Liver (tissue), 9 donors: Measurements from ENCODE around the gene SAMD1. TPM values are rescaled to one million over a fixed set of nuclear protein-coding genes. Genes with fewer than 3 reads are reported as not detected.
A peak's percentile ranks its signal among the peaks of the same experiment; 100 is the strongest.

Experiments
- DNase-seq: peaks from one replicate; pipeline ENCODE4 v3.0.0-alpha.2; 2017; ENCODE audit warnings: low spot score
- H3K27ac ChIP-seq, 2 donors: one replicate each; pipeline ENCODE4 v1.7.0; 2013; ENCODE audit warnings: inconsistent platforms in 2 of 2, low read length in 2 of 2, control low read depth in 1 of 2, low read depth in 1 of 2, mild to moderate bottlenecking in 1 of 2
- H3K27me3 ChIP-seq, 4 donors: one replicate each; pipeline versions ENCODE4 v1.6.1 to v1.7.0; 2013; ENCODE audit warnings: low read length in 3 of 4, inconsistent platforms in 1 of 4, mild to moderate bottlenecking in 1 of 4, moderate library complexity in 1 of 4; ENCODE audit not compliant: control insufficient read depth in 4 of 4, insufficient read depth in 4 of 4
- H3K36me3 ChIP-seq, 4 donors: one replicate each; pipeline versions ENCODE4 v1.6.1 to v1.7.0; 2013; ENCODE audit warnings: low read length in 3 of 4, mild to moderate bottlenecking in 3 of 4, low read depth in 1 of 4, moderate library complexity in 1 of 4; ENCODE audit not compliant: control insufficient read depth in 4 of 4, insufficient read depth in 3 of 4
- H3K4me1 ChIP-seq, 4 donors: one replicate each; pipeline versions ENCODE4 v1.6.1 to v1.7.0; 2013; ENCODE audit warnings: low read length in 3 of 4, mild to moderate bottlenecking in 3 of 4, moderate library complexity in 1 of 4; ENCODE audit not compliant: control insufficient read depth in 4 of 4, insufficient read depth in 4 of 4
- H3K4me3 ChIP-seq, 3 donors: one replicate each; pipeline versions ENCODE4 v1.6.1 to v1.7.0; 2013; ENCODE audit warnings: low read length in 3 of 3, control low read depth in 1 of 3, low read depth in 1 of 3, mild to moderate bottlenecking in 1 of 3
- H3K9ac ChIP-seq, 2 donors: one replicate each; pipeline ENCODE4 v1.7.0; 2013; ENCODE audit warnings: low read length in 2 of 2, mild to moderate bottlenecking in 2 of 2, moderate library complexity in 2 of 2, control low read depth in 1 of 2, low read depth in 1 of 2
- H3K9me3 ChIP-seq, 4 donors: one replicate each; pipeline versions ENCODE4 v1.6.1 to v1.7.0; 2013; ENCODE audit warnings: low read length in 3 of 4; ENCODE audit not compliant: control insufficient read depth in 4 of 4
- CTCF ChIP-seq: fragments of 150-350 bp; IDR thresholded peaks from 2 replicates; pipeline ENCODE4 v1.5.1; 2017; ENCODE audit warnings: improper control_type of control experiment, low read depth, low read length; ENCODE audit not compliant: missing input control
- EGR1 ChIP-seq, 2 donors: IDR thresholded peaks; 2 replicates each; pipeline ENCODE4 v1.6.1; 2016 to 2018; ENCODE audit warnings: antibody characterized with exemption in 2 of 2, low read depth in 2 of 2
- FOXA2 ChIP-seq: IDR thresholded peaks from 2 replicates; pipeline ENCODE4 v1.6.1; 2016; ENCODE audit warnings: antibody characterized with exemption
- HNF4A ChIP-seq, 2 donors: conservative IDR thresholded peaks; 2 replicates each; pipeline ENCODE4 v1.6.1; 2016; ENCODE audit warnings: antibody characterized with exemption in 2 of 2, mild to moderate bottlenecking in 2 of 2
- HNF4G ChIP-seq: IDR thresholded peaks from 2 replicates; pipeline ENCODE4 v1.6.1; 2016; ENCODE audit warnings: antibody characterized with exemption
- JUND ChIP-seq, 2 donors: IDR thresholded peaks; 2 replicates each; pipeline ENCODE4 v1.6.1; 2016; ENCODE audit warnings: antibody characterized with exemption in 2 of 2
- MAX ChIP-seq: IDR thresholded peaks from 2 replicates; pipeline ENCODE4 v1.6.1; 2016; ENCODE audit warnings: antibody characterized with exemption
- NR2F2 ChIP-seq: IDR thresholded peaks from 2 replicates; pipeline ENCODE4 v1.6.1; 2016; ENCODE audit warnings: antibody characterized with exemption
- RXRA ChIP-seq, 2 donors: IDR thresholded peaks; 2 replicates each; pipeline ENCODE4 v1.6.1; 2017 to 2018; ENCODE audit warnings: antibody characterized with exemption in 2 of 2, mild to moderate bottlenecking in 1 of 2
- SP1 ChIP-seq: IDR thresholded peaks from 2 replicates; pipeline ENCODE4 v1.6.1; 2018; ENCODE audit warnings: antibody characterized with exemption, mild to moderate bottlenecking
- TAF1 ChIP-seq: conservative IDR thresholded peaks from 2 replicates; pipeline ENCODE4 v1.6.1; 2016; ENCODE audit warnings: antibody characterized with exemption, mild to moderate bottlenecking
- YY1 ChIP-seq: IDR thresholded peaks from 2 replicates; pipeline ENCODE4 v1.6.1; 2016; ENCODE audit warnings: antibody characterized with exemption, mild to moderate bottlenecking
- ZBTB33 ChIP-seq: IDR thresholded peaks from 2 replicates; pipeline ENCODE4 v1.6.1; 2016; ENCODE audit warnings: antibody characterized with exemption
- WGBS: extraction: QIAGEN DNeasy Blood & Tissue Kit; methylation state at CpG from one replicate; pipeline ENCODE4 v1.1.7; 2013; 5-methylcytosine and 5-hydroxymethylcytosine counted together
- polyA plus RNA-seq, 2 donors: library from polyadenylated mRNA; stranded (reverse) in 1 of 2; unstranded in 1 of 2; fragments of 200-250 nt in 1 of 2; fragments of >200 nt in 1 of 2; fragmentation: Nextera tagmentation in 1 of 2; extraction: Ambion mirVana in 1 of 2; gene quantifications; one replicate each; pipeline versions ENCODE4 v1.2.1 to v1.2.3, GENCODE V29; 2013 to 2015
- total RNA-seq, 2 donors: library from RNA; depleted of rRNA; stranded (reverse); fragments of >200 nt; gene quantifications; one replicate each; pipeline ENCODE4 v1.2.3, GENCODE V29; 2014
- TF ChIP-seq, protein P1 (sequence below): IDR thresholded peaks from 2 replicates; pipeline ENCODE4 v1.6.1; 2016; ENCODE audit warnings: antibody characterized with exemption, mild to moderate bottlenecking
- TF ChIP-seq, protein P2 (sequence below): IDR thresholded peaks from 2 replicates; pipeline ENCODE4 v1.6.1; 2016; ENCODE audit warnings: antibody characterized with exemption
- donor health status: healthy.
- donor health status: healthy.
- donor health status: healthy.
- donor health status: healthy.
- donor health status: healthy.

Gene SAMD1
- total and polyA plus RNA-seq, 4 donors: 2.1 to 33.0 (median 9.0) TPM

DNA sequence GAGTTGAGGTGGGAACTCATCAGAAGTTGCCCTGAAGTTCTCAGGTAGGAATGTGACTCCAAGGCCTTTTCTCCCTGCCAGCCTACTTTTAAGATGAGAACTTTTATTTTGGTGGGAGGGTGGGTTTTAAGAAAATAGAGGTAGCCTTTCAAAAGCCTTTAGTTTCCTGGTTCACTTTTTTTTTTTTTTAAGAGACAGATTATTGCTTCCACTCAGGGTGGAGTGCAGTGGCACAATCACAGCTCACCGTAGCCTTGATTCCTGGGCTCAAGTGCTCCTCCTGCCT lies 7.9 kb downstream of the SAMD1 start:
- 85% methylated on average over 1 of the region's 1 CpG for WGBS
- Histone ChIP-seq H3K9me3 (no peaks in the 10 kb centered on the region), H3K4me1 (peaks cover 8 to 28% (median 17%) of the 10 kb centered on the region in 4 donors), H3K36me3 (peaks cover 0 to 3% (median 0%) of the 10 kb centered on the region in 4 donors), H3K27ac (no peak overlapping the region), H3K27me3 (no peaks in the 10 kb centered on the region), H3K4me3 (peak overlapping the region in 1 of 3 donors; percentile 84), H3K9ac (peak overlapping the region in 1 of 2 donors; percentile 12)
- no peak for DNase-seq
- TF ChIP-seq ZBTB33 (no peak), HNF4A (conservative IDR thresholded peaks at IDR 0.05) (no peak), CTCF (no peak), JUND (IDR thresholded peaks at IDR 0.05) (no peak), YY1 (no peak), RXRA (IDR thresholded peaks at IDR 0.05) (no peak), HNF4G (no peak), FOXA2 (no peak), NR2F2 (no peak), SP1 (no peak), EGR1 (IDR thresholded peaks at IDR 0.05; ENCODE audit: low read depth in 2 of 2) (no peak), TAF1 (no peak), MAX (no peak)
- TF ChIP-seq, protein P1, sequence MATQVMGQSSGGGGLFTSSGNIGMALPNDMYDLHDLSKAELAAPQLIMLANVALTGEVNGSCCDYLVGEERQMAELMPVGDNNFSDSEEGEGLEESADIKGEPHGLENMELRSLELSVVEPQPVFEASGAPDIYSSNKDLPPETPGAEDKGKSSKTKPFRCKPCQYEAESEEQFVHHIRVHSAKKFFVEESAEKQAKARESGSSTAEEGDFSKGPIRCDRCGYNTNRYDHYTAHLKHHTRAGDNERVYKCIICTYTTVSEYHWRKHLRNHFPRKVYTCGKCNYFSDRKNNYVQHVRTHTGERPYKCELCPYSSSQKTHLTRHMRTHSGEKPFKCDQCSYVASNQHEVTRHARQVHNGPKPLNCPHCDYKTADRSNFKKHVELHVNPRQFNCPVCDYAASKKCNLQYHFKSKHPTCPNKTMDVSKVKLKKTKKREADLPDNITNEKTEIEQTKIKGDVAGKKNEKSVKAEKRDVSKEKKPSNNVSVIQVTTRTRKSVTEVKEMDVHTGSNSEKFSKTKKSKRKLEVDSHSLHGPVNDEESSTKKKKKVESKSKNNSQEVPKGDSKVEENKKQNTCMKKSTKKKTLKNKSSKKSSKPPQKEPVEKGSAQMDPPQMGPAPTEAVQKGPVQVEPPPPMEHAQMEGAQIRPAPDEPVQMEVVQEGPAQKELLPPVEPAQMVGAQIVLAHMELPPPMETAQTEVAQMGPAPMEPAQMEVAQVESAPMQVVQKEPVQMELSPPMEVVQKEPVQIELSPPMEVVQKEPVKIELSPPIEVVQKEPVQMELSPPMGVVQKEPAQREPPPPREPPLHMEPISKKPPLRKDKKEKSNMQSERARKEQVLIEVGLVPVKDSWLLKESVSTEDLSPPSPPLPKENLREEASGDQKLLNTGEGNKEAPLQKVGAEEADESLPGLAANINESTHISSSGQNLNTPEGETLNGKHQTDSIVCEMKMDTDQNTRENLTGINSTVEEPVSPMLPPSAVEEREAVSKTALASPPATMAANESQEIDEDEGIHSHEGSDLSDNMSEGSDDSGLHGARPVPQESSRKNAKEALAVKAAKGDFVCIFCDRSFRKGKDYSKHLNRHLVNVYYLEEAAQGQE: no peak
- TF ChIP-seq, protein P2, sequence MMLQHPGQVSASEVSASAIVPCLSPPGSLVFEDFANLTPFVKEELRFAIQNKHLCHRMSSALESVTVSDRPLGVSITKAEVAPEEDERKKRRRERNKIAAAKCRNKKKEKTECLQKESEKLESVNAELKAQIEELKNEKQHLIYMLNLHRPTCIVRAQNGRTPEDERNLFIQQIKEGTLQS: no peak
